KMS-11 (cell line): Measurements from ENCODE around the gene FAM111B.
"Not testable (repeated sequence)": the region's sequence is repeated elsewhere in the genome, so short reads cannot be mapped to it uniquely, and the experiment has no call there.

Experiments used
- H2AFZ ChIP-seq: fragments of 200-600 bp; sonication (generic); 2 replicates; pipeline ENCODE4 v1.6.1; 2016; ENCODE audit warnings: antibody characterized with exemption, mixed run types, low read depth
- H3K27ac ChIP-seq: fragments of 200-600 bp; sonication (generic); 2 replicates; pipeline ENCODE4 v1.6.1; 2016; ENCODE audit warnings: mild to moderate bottlenecking, mixed run types
- H3K27me3 ChIP-seq: fragments of 200-600 bp; sonication (generic); 2 replicates; pipeline ENCODE4 v1.6.1; 2017; ENCODE audit warnings: mild to moderate bottlenecking, low read depth, mixed run types, moderate library complexity; ENCODE audit not compliant: insufficient read depth
- H3K36me3 ChIP-seq: fragments of 200-600 bp; sonication (generic); 2 replicates; pipeline ENCODE4 v1.6.1; 2017; ENCODE audit warnings: mild to moderate bottlenecking, mixed run types; ENCODE audit not compliant: insufficient read depth
- H3K4me1 ChIP-seq: fragments of 200-600 bp; sonication (generic); 2 replicates; pipeline ENCODE4 v1.6.1; 2016; ENCODE audit warnings: mild to moderate bottlenecking, low read depth, mixed run types; ENCODE audit not compliant: poor library complexity, severe bottlenecking
- H3K4me2 ChIP-seq: fragments of 200-600 bp; sonication (generic); 2 replicates; pipeline ENCODE4 v1.7.0; 2016; ENCODE audit warnings: mild to moderate bottlenecking, mixed run types
- H3K4me3 ChIP-seq: fragments of 200-600 bp; sonication (generic); IDR thresholded peaks from 2 replicates; pipeline ENCODE4 v1.6.1; 2017; ENCODE audit warnings: low read depth, low read length, mixed read lengths; ENCODE audit not compliant: insufficient read depth
- H3K79me2 ChIP-seq: fragments of 200-600 bp; sonication (generic); 2 replicates; pipeline ENCODE4 v1.6.1; 2016; ENCODE audit warnings: low read depth, mixed run types; ENCODE audit not compliant: insufficient read depth
- H3K9ac ChIP-seq: fragments of 200-600 bp; sonication (generic); 2 replicates; pipeline ENCODE4 v1.6.1; 2016; ENCODE audit warnings: mild to moderate bottlenecking, mixed run types
- H4K20me1 ChIP-seq: fragments of 200-600 bp; sonication (generic); 2 replicates; pipeline ENCODE4 v1.6.1; 2016; ENCODE audit warnings: mild to moderate bottlenecking, mixed run types; ENCODE audit not compliant: insufficient read depth
- CTCF ChIP-seq: fragments of 200-600 bp; sonication (generic); conservative IDR thresholded peaks from 2 replicates; pipeline ENCODE4 v1.6.1; 2017; ENCODE audit warnings: low read depth, mild to moderate bottlenecking, antibody characterized with exemption, low read length, moderate library complexity, mixed read lengths

Gene FAM111B

GRCh38 chr11:59106363-59107336, at the start of gene FAM111B:
Gene FAM111B (plus strand): TSS chr11:59107237. CDS start chr11:59109626, 2,389 bp downstream.
- Histone ChIP-seq H3K4me1 (peaks cover 62% of the 10 kb centered on the region), H3K27me3 (no peaks in the 10 kb centered on the region), H3K27ac (peak within 1 kb of the TSS; percentile 85), H3K4me2 (peak within 1 kb of the TSS; percentile 91), H3K36me3 (peaks cover 18% of the 10 kb centered on the region), H3K9ac (peak within 1 kb of the TSS; percentile 84), H3K79me2 (peaks cover 35% of the 10 kb centered on the region), H2AFZ (peak within 1 kb of the TSS; percentile 75), H4K20me1 (no peaks in the 10 kb centered on the region), H3K4me3 (no peak within 1 kb of the TSS)
- no peak for TF ChIP-seq CTCF

GRCh38 chr11:59058120-59059033, 48.7 kb upstream of the FAM111B start:
- not testable (repeated sequence) for H3K4me1 ChIP-seq, H3K4me3 ChIP-seq, H3K79me2 ChIP-seq, H3K36me3 ChIP-seq, H3K27me3 ChIP-seq, H3K27ac ChIP-seq, H4K20me1 ChIP-seq, H3K9ac ChIP-seq
- Histone ChIP-seq H3K4me2 (peak overlapping the region; percentile 69), H2AFZ (peak overlapping the region; percentile 86)
- TF ChIP-seq CTCF: peak; percentile 81

- not testable (repeated sequence) for H3K79me2 ChIP-seq, H4K20me1 ChIP-seq, H3K4me3 ChIP-seq, H2AFZ ChIP-seq, H3K9ac ChIP-seq, H3K36me3 ChIP-seq, H3K27me3 ChIP-seq, H3K4me1 ChIP-seq, H3K4me2 ChIP-seq, H3K27ac ChIP-seq
Measured at GRCh38 chr11:59060096-59060495, 46.9 kb upstream of the FAM111B start.

GRCh38 chr11:59062602-59063529, 44.2 kb upstream of the FAM111B start:
- Histone ChIP-seq H3K9ac (no peak overlapping the region), H3K27ac (no peak overlapping the region), H3K4me3 (no peak overlapping the region), H2AFZ (no peak overlapping the region), H3K4me2 (no peak overlapping the region), H3K36me3 (no peaks in the 10 kb centered on the region), H3K4me1 (peaks cover 6% of the 10 kb centered on the region), H3K79me2 (no peaks in the 10 kb centered on the region), H4K20me1 (no peaks in the 10 kb centered on the region), H3K27me3 (no peaks in the 10 kb centered on the region)
- no peak for TF ChIP-seq CTCF

GRCh38 chr11:59063996-59064727, 42.9 kb upstream of the FAM111B start:
- H3K4me3 ChIP-seq, H4K20me1 ChIP-seq, H3K36me3 ChIP-seq: not testable (repeated sequence)

More at GRCh38 chr11:59063996-59064727, 42.9 kb upstream of the FAM111B start:
- not testable (repeated sequence) for H3K27ac ChIP-seq, H3K4me2 ChIP-seq, H3K27me3 ChIP-seq, H3K4me1 ChIP-seq, H3K79me2 ChIP-seq, H3K9ac ChIP-seq, H2AFZ ChIP-seq
